CD1c-positive myeloid dendritic cell (primary cell): ENCODE measurements around the gene HOOK2.
A peak's percentile ranks its signal among the peaks of the same experiment; 100 is the strongest.
"Not testable (repeated sequence)": the region's sequence is repeated elsewhere in the genome, so short reads cannot be mapped to it uniquely, and the experiment has no call there.

Experiments
- DNase-seq: peaks from one replicate; pipeline ENCODE4 v3.0.0-alpha.2; 2016; ENCODE audit errors: extremely low spot score

The HOOK2 gene

DNA sequence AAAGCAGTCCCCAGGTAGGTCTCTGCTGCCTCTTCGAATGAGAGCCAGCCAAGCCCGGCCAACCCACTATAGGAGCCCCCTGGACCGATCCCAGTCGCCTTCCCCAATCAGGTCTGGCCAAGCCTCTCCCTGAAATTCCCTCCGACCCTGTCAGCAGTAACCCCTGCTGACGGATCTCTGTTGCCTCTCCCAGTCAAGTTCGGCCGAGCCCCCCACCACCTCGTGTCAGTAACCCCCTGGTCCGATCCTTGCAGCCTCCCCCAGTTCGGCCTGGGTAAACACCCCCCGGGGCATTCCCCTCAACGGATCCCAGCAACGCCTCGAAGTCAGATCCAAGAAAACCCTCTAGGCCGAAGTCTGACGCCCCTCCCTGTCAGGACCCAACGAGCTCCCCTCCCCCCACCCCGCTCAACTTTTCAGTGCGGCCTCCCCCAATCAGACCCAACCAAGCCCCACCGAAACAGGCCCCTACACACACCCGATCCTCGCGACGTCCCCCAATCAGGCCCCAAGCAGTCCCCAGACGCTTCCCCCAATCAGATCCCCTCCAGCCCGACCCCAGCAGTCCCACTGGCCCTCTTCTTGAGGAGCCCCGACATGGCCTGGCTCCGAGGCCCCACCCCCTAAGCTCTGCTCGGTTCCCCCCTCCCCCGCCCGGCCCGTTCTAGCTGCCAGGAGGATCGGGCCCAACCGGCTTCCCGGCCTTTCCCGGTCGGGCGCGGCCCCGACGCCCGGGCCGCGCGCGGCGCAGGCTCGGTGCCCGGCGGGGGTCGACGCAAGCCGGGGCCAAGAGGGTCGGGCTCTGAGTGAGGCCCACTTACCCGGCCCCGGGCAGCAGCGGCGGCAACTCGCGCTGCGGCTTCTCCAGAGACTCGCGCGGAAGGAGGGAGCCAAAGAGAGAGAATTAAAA is 53.4 kb downstream of the HOOK2 start:
- peak; percentile 27 for DNase-seq

DNA sequence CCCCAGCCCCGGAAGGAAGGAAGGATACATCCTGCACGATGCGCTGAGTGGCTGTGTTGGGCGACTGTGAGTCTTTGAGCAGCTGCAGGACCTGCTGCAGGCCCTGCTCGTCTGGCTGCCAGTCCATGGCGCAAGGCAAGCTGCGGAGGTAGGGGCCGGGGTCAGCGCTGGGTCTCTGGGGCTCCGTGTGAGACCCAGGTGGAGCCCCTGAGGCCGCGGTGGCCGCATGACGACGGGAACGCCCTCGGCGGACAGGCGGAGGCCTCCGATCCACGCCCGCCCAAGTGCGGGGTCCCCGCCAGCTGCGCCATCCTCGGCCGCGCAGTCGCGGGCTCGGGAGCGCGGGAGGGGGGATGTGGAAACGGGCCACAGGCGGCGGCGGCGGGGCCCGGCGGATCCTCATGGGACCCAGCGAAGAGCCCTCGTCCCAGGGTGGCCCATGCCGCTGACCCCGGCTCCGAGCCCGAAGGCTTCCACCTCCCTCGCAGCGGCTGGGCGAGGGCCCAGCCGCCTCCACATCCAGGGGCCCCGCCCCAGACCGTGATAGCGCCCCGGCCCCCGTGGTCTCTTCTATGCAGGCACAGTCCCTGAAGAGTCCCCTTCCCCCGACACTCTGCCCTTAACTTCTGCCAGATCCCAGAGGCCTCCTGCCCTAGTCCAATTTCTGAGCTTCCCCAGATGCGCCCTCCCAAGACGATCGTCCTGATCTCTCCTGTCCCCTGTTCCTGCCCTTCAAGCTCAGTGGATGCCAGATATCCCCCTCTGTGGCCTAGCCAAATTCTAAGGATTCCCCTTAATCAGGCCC is 54.3 kb downstream of the HOOK2 start:
- DNase-seq = no peak

DNA sequence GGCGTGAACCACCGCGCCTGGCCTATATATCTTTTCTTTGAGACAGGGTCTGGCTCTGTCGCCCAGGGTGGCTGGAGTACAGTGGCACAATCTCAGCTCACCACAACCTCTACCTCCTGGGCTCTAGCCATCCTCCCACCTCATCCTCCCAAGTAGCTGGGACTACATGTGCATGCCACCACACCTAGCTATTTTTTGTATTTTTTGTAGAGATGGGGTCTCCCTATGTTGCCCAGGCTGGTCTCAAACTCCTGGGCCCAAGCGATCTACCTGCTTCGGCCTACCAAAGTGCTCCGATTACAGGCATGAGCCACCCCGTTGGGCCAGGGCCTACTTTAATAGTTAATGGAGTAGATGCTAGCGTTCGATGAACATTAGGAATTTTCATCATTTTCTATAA is 55.1 kb downstream of the HOOK2 start:
- no peak for DNase-seq

DNA sequence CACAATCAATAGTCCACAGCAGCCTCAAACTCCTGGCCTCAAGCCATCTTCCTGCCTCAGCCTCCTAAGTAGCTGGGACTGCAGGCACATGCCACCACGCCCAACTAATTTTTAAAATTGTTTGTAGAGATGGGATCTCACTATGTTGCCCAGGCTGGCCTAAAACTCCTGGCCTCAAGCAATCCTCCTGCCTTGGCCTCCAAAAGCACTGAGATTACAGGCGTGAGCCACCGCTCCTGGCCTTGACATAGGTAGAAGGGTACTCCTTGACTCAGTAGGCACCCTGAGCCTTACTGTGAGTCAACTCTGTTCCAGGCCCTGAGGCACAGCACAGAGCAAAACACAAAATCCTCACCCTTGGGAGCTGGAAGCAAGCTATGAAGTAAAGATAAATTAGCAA is 59.4 kb downstream of the HOOK2 start:
- DNase-seq = no peak

DNA sequence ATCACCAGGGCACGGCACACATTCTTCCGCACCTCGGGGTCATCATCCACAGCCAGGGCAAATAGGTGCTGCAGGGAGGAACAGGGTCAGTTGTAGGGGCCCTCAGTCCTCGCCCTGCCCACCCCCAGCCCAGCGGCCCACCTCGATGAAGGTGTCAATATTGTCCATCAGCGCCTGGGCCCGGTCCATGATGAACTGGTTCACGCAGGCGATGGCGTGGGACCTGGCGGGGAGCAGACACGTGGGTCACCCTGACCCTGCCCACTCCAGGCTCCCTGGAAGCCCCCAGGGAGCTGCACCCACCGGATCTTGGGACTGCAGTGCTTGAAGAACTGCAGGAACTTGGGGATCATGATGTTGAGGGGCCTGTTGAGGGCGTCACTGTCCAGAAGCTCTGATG is 60.2 kb downstream of the HOOK2 start:
- no peak for DNase-seq

DNA sequence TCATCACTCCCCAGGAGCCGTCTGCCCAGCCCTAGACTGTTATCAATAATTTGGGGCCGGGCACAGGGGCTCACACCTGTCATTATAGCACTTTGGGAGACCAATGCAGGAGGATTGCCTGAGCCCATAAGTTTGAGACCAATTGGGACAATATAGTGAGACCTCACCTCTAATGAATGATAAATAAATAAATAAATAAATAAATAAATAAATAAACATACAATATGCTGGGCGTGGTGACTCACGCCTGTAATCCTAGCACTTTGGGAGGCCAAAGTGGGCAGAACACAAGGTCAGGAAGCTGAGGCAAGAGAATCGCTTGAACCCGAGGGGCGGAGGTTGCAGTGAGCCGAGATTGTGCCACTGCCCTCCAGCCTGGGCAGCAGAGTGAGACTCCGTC is 62.0 kb downstream of the HOOK2 start:
- not testable (repeated sequence) for DNase-seq
